IPS DF 6.9 (cell line): ENCODE results near the gene MOCOS.

Experiments
- DNase-seq: peaks from one replicate; pipeline ENCODE4 v3.0.0-alpha.2; 2013; ENCODE audit warnings: low read depth, low spot score
- H3K27ac ChIP-seq: one replicate; pipeline ENCODE4 v1.5.1; 2013; ENCODE audit warnings: low read length, control low read depth
- H3K27me3 ChIP-seq: 2 replicates; pipeline ENCODE4 v1.6.1; 2013; ENCODE audit warnings: mild to moderate bottlenecking, low read length; ENCODE audit not compliant: control insufficient read depth, insufficient read depth
- H3K36me3 ChIP-seq: 2 replicates; pipeline ENCODE4 v1.6.1; 2013; ENCODE audit warnings: low read length; ENCODE audit not compliant: control insufficient read depth, insufficient read depth
- H3K4me1 ChIP-seq: 2 replicates; pipeline ENCODE4 v1.6.1; 2013; ENCODE audit warnings: low read length; ENCODE audit not compliant: control insufficient read depth, insufficient read depth
- H3K4me3 ChIP-seq: 2 replicates; pipeline ENCODE4 v1.5.1; 2013; ENCODE audit warnings: mild to moderate bottlenecking, low read length
- H3K9me3 ChIP-seq: 2 replicates; pipeline ENCODE4 v1.6.1; 2013; ENCODE audit warnings: low read length, inconsistent platforms; ENCODE audit not compliant: control insufficient read depth, insufficient read depth
- WGBS: extraction: QIAGEN DNeasy Blood & Tissue Kit; methylation state at CpG from one replicate; pipeline ENCODE4 v1.1.7; 2013; ENCODE audit warnings: mixed read lengths, missing lambda C conversion rate; ENCODE audit not compliant: insufficient read length, insufficient coverage; 5-methylcytosine and 5-hydroxymethylcytosine counted together

Gene MOCOS

DNA sequence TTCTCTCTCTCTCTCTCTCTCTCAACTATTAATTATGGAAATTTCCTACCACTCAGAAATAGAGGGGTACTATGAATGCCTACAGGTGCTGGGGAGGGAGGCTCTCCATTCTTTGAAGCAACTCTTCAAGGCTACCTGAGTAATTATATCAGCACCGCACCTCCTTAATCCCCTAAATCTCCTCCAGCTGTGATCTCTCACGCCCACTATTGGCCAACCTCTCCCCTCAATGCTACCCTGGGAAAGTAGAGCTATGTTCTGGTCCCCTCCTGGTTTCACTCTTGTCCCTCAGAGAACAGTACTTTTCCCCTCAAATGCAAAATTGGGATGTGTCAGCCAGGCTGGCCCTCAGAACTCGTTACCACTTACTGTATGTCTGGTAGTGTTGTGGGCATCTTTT lies 1.6 kb downstream of the MOCOS start:
- Histone ChIP-seq H3K4me1 (peaks cover 8% of the 10 kb centered on the region), H3K4me3 (no peak overlapping the region), H3K27me3 (peaks cover 9% of the 10 kb centered on the region; the same call in 1 of the 2 replicates), H3K27ac (no peak overlapping the region), H3K9me3 (no peaks in the 10 kb centered on the region), H3K36me3 (no peaks in the 10 kb centered on the region)
- WGBS = no CpG with 5 or more reads among the region's 3 CpGs
- no peak for DNase-seq

- Histone ChIP-seq H3K27me3 (peaks cover 9% of the 10 kb centered on the region; the same call in 1 of the 2 replicates), H3K9me3 (no peaks in the 10 kb centered on the region), H3K27ac (no peak overlapping the region), H3K36me3 (no peaks in the 10 kb centered on the region), H3K4me1 (peaks cover 8% of the 10 kb centered on the region), H3K4me3 (no peak overlapping the region)
- no peak for DNase-seq
- no CpG with 5 or more reads among the region's 4 CpGs for WGBS
These were observed 2.2 kb downstream of the MOCOS start for GRCh38 chr18:36189486-36189885.

GRCh38 chr18:36191286-36191685 lies 4.0 kb downstream of the MOCOS start:
- H3K9me3 ChIP-seq = no peaks in the 10 kb centered on the region
- H3K27ac ChIP-seq = no peak overlapping the region
- H3K27me3 ChIP-seq = peaks cover 6% of the 10 kb centered on the region; the same call in 1 of the 2 replicates
- DNase-seq = no peak
- peaks cover 5% of the 10 kb centered on the region for H3K4me1 ChIP-seq
- H3K4me3 ChIP-seq = no peak overlapping the region
- no CpG with 5 or more reads among the region's 3 CpGs for WGBS
- H3K36me3 ChIP-seq = no peaks in the 10 kb centered on the region

DNA sequence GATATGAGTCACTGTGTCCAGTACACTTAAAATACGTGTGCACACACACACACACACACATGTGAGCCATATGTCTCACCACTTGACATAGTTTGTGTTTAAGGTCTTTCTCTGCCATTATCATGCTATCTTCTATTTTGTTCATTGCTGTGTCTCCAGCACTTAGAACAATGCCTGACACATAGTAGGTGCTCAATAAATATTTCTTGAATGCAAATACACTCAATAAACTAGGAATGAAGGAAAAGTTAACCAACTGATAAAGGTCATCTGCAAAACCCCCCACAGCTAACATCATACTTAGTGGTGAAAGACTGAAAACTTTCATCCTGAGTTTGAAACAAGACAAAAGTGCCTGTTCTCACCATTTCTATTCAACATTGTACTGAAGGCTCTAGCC lies 4.4 kb downstream of the MOCOS start:
- H3K4me1 ChIP-seq = peaks cover 4% of the 10 kb centered on the region
- WGBS = no CpG with 5 or more reads among the region's 1 CpG
- no peaks in the 10 kb centered on the region for H3K9me3 ChIP-seq
- H3K36me3 ChIP-seq = no peaks in the 10 kb centered on the region
- peaks cover 5% of the 10 kb centered on the region; the same call in 1 of the 2 replicates for H3K27me3 ChIP-seq
- no peak overlapping the region for H3K27ac ChIP-seq
- DNase-seq = no peak
- no peak overlapping the region for H3K4me3 ChIP-seq

GRCh38 chr18:36194600-36195315 lies 7.5 kb downstream of the MOCOS start:
- WGBS = no CpG with 5 or more reads among the region's 8 CpGs
- H3K9me3 ChIP-seq = no peaks in the 10 kb centered on the region
- no peaks in the 10 kb centered on the region for H3K4me1 ChIP-seq
- no peak overlapping the region for H3K4me3 ChIP-seq
- no peaks in the 10 kb centered on the region for H3K27me3 ChIP-seq
- no peak overlapping the region for H3K27ac ChIP-seq
- DNase-seq = no peak
- no peaks in the 10 kb centered on the region for H3K36me3 ChIP-seq

- no peak for DNase-seq
- WGBS = no CpG with 5 or more reads among the region's 3 CpGs
- Histone ChIP-seq H3K27me3 (no peaks in the 10 kb centered on the region), H3K36me3 (no peaks in the 10 kb centered on the region), H3K4me1 (no peaks in the 10 kb centered on the region), H3K27ac (no peak overlapping the region), H3K4me3 (no peak overlapping the region), H3K9me3 (no peaks in the 10 kb centered on the region)
These were observed 8.3 kb downstream of the MOCOS start for GRCh38 chr18:36195427-36196122.

- Histone ChIP-seq H3K27me3 (no peaks in the 10 kb centered on the region), H3K4me3 (no peak overlapping the region), H3K9me3 (no peaks in the 10 kb centered on the region), H3K27ac (no peak overlapping the region), H3K4me1 (no peaks in the 10 kb centered on the region), H3K36me3 (no peaks in the 10 kb centered on the region)
- DNase-seq = no peak
- WGBS = no CpG with 5 or more reads among the region's 6 CpGs
These were observed 9.1 kb downstream of the MOCOS start for GRCh38 chr18:36196238-36196995.

DNA sequence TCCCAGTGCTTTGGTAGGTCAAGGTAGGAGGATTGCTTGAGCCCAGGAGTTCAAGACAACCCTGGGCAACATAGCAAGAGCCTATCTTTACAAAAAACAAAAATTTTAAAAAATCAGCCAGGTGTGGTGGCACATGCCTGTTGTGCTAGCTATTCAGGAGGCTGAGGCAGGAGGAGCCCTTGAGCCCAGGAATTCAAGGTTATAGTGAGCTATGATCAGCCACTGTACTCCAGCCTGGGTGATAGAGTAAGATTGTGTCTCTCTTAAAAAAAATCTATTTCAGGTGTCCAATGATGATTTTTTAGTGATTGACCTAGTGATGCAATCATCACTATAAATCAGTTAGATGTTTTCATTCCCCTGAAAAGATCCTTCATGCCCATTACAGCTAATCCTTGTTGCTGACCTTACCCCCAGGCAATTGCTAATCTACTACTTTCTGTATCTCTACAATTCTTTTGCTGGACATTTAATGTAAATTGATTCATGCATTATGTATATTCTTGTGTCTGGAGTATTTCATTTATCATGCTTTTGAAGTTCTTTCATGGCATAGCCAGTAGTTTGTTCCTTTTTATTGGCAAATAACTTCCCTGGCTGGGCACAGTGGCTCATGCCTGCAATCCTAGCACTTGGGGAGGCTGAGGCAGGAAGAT lies 10.3 kb downstream of the MOCOS start:
- DNase-seq = no peak
- H3K27ac ChIP-seq = no peak overlapping the region
- H3K4me1 ChIP-seq = no peaks in the 10 kb centered on the region
- H3K4me3 ChIP-seq = no peak overlapping the region
- H3K9me3 ChIP-seq = no peaks in the 10 kb centered on the region
- H3K36me3 ChIP-seq = no peaks in the 10 kb centered on the region
- no peaks in the 10 kb centered on the region for H3K27me3 ChIP-seq

DNA sequence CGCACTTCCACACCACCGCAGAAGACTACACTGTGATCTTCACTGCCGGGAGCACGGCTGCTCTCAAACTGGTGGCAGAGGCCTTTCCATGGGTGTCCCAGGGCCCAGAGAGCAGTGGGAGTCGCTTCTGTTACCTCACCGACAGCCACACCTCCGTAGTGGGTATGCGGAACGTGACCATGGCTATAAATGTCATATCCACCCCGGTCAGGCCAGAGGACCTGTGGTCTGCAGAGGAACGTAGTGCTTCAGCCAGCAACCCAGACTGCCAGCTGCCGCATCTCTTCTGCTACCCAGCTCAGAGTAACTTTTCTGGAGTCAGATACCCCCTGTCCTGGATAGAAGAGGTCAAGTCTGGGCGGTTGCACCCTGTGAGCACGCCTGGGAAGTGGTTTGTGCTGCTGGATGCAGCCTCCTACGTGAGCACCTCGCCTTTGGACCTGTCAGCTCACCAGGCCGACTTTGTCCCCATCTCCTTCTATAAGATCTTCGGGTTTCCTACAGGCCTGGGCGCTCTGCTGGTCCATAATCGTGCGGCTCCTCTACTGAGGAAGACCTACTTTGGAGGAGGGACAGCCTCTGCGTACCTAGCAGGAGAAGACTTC lies 12.5 kb downstream of the MOCOS start:
- H3K4me1 ChIP-seq = no peaks in the 10 kb centered on the region
- H3K9me3 ChIP-seq = no peaks in the 10 kb centered on the region
- WGBS = no CpG with 5 or more reads among the region's 22 CpGs
- no peak overlapping the region for H3K27ac ChIP-seq
- H3K36me3 ChIP-seq = no peaks in the 10 kb centered on the region
- no peak overlapping the region for H3K4me3 ChIP-seq
- H3K27me3 ChIP-seq = no peaks in the 10 kb centered on the region
- DNase-seq = no peak

DNA sequence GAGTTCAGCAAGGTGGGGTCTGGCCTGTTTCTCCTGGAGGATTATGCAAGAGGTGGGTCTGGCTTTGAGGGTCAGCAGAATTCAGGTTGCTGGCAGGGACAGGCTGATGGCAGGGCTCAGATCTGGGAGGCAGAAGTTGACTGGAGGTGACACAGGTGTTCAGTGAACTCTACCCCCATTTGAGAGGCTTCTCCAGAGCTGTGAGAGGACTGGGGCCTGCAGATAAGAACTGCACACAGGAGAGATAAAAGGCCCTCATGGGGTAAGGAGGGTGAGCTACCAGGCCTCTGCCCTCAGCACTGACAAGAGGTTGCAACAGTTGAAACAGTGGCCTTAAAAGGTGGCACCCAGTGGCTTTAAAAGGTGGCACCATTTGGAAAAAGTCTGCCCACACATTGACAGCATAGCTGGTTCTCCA lies 13.1 kb downstream of the MOCOS start:
- Histone ChIP-seq H3K9me3 (no peaks in the 10 kb centered on the region), H3K4me3 (no peak overlapping the region), H3K27me3 (no peaks in the 10 kb centered on the region), H3K27ac (no peak overlapping the region), H3K36me3 (no peaks in the 10 kb centered on the region), H3K4me1 (no peaks in the 10 kb centered on the region)
- no peak for DNase-seq
